Measurements from ENCODE around the gene TOMT. TPM values are rescaled to one million over a fixed set of nuclear protein-coding genes. Genes with fewer than 3 reads are reported as not detected.
A peak's percentile ranks its signal among the peaks of the same experiment; 100 is the strongest.

The TOMT gene
- total RNA-seq, result under 1 TPM in 1 of 2 experiments, not detected in 1; 0.23 TPM

GRCh38 chr11:72105888-72106287 is at the start of gene TOMT:
TSS of gene TOMT (plus strand) at chr11:72105924. CDS start at chr11:72105952, 28 bp downstream.
- Mint-ChIP-seq H3K27me3 (no peaks in the 10 kb centered on the region), H3K9me3 (ENCODE audit: low read depth) (no peaks in the 10 kb centered on the region), H3K36me3 (peaks cover 4% of the 10 kb centered on the region), H3K4me3 (no peak within 1 kb of the TSS), H3K27ac (peak within 1 kb of the TSS; percentile 29), H3K4me1 (peaks cover 27% of the 10 kb centered on the region)
- ATAC-seq, result no peak
- CTCF ChIA-PET, result interaction anchor here (0.9 to 1.3 kb wide), 2 partner anchors 35 to 38 kb away, joined by 3 read pairs; no protein-coding TSS in a partner anchor
- no peak for DNase-seq

- Mint-ChIP-seq H3K36me3 (peaks cover 13% of the 10 kb centered on the region), H3K4me1 (peaks cover 8% of the 10 kb centered on the region)
- no peak for DNase-seq
Measured at GRCh38 chr11:72058416-72059034, 47.2 kb upstream of the TOMT start.

GRCh38 chr11:72061739-72062396 is 43.9 kb upstream of the TOMT start:
- peaks cover 8% of the 10 kb centered on the region for H3K4me1 Mint-ChIP-seq
- DNase-seq (no peak), ATAC-seq (no peak)
- no peak overlapping the region for H3K4me3 Mint-ChIP-seq
- no peak overlapping the region for H3K27ac Mint-ChIP-seq
- H3K36me3 Mint-ChIP-seq, result peaks cover 20% of the 10 kb centered on the region
- CTCF ChIA-PET, result interaction anchor here (1.7 to 2.4 kb wide), 2 partner anchors 11 to 13 kb away, joined by 5 read pairs; no protein-coding TSS in a partner anchor
- no peaks in the 10 kb centered on the region for H3K9me3 Mint-ChIP-seq (ENCODE audit: low read depth)
- H3K27me3 Mint-ChIP-seq, result no peaks in the 10 kb centered on the region

More at GRCh38 chr11:72058416-72059034, 47.2 kb upstream of the TOMT start:
- CTCF ChIA-PET, result interaction anchor here (1.1 to 2.3 kb wide), 3 partner anchors 29 to 124 kb away, joined by 3 to 11 read pairs (median 3); no protein-coding TSS in a partner anchor
- ATAC-seq, result no peak
- Mint-ChIP-seq H3K27ac (no peak overlapping the region), H3K27me3 (no peaks in the 10 kb centered on the region), H3K9me3 (ENCODE audit: low read depth) (no peaks in the 10 kb centered on the region), H3K4me3 (no peak overlapping the region)

GRCh38 chr11:72066855-72067254 is 38.9 kb upstream of the TOMT start:
- H3K27me3 Mint-ChIP-seq, result no peaks in the 10 kb centered on the region
- ATAC-seq, result no peak
- no peak overlapping the region for H3K4me3 Mint-ChIP-seq
- CTCF ChIA-PET, result interaction anchor here (0.9 to 1.8 kb wide), 7 partner anchors 10 to 381 kb away, joined by 3 to 6 read pairs (median 3); no protein-coding TSS in a partner anchor
- H3K4me1 Mint-ChIP-seq, result peaks cover 38% of the 10 kb centered on the region
- H3K27ac Mint-ChIP-seq, result no peak overlapping the region
- peaks cover 28% of the 10 kb centered on the region for H3K36me3 Mint-ChIP-seq
- DNase-seq, result no peak
- no peaks in the 10 kb centered on the region for H3K9me3 Mint-ChIP-seq (ENCODE audit: low read depth)

- Mint-ChIP-seq H3K27ac (no peak overlapping the region), H3K9me3 (ENCODE audit: low read depth) (no peaks in the 10 kb centered on the region), H3K4me3 (no peak overlapping the region), H3K27me3 (no peaks in the 10 kb centered on the region), H3K4me1 (peaks cover 42% of the 10 kb centered on the region), H3K36me3 (peaks cover 26% of the 10 kb centered on the region)
- CTCF ChIA-PET, result interaction anchor here (0.9 to 1.8 kb wide), 6 partner anchors 10 to 380 kb away, joined by 3 to 6 read pairs (median 3); no protein-coding TSS in a partner anchor
- no peak for DNase-seq
- ATAC-seq, result no peak
Measured at GRCh38 chr11:72067266-72067665, 38.5 kb upstream of the TOMT start.

- Mint-ChIP-seq H3K4me3 (no peak overlapping the region), H3K9me3 (ENCODE audit: low read depth) (no peaks in the 10 kb centered on the region), H3K36me3 (peaks cover 30% of the 10 kb centered on the region), H3K27ac (no peak overlapping the region), H3K4me1 (peaks cover 46% of the 10 kb centered on the region), H3K27me3 (no peaks in the 10 kb centered on the region)
- ATAC-seq (no peak), DNase-seq (no peak)
- CTCF ChIA-PET, result interaction anchor here (0.9 to 1.8 kb wide), 4 partner anchors 11 to 77 kb away, joined by 3 to 6 read pairs (median 4); no protein-coding TSS in a partner anchor
Measured at GRCh38 chr11:72067676-72068075, 38.0 kb upstream of the TOMT start.

- DNase-seq (no peak), ATAC-seq (no peak)
- CTCF ChIA-PET, result interaction anchor here (1.5 to 2.0 kb wide), 2 partner anchors 9 to 17 kb away, joined by 5 read pairs; no protein-coding TSS in a partner anchor
- Mint-ChIP-seq H3K27ac (peak overlapping the region; percentile 52), H3K9me3 (ENCODE audit: low read depth) (no peaks in the 10 kb centered on the region), H3K4me1 (peaks cover 53% of the 10 kb centered on the region), H3K4me3 (no peak overlapping the region), H3K36me3 (peaks cover 36% of the 10 kb centered on the region), H3K27me3 (no peaks in the 10 kb centered on the region)
Measured at GRCh38 chr11:72069200-72069599, 36.5 kb upstream of the TOMT start.

GRCh38 chr11:72069787-72070251 is 35.9 kb upstream of the TOMT start:
- no peaks in the 10 kb centered on the region for H3K27me3 Mint-ChIP-seq

GRCh38 chr11:72070491-72070890 is 35.2 kb upstream of the TOMT start:
- DNase-seq (no peak), ATAC-seq (no peak)
- H3K27me3 Mint-ChIP-seq, result no peaks in the 10 kb centered on the region
- CTCF ChIA-PET, result interaction anchor here (1.5 to 2.0 kb wide), 2 partner anchors 8 to 18 kb away, joined by 5 read pairs; no protein-coding TSS in a partner anchor
- H3K27ac Mint-ChIP-seq, result peak overlapping the region; percentile 13
- H3K4me1 Mint-ChIP-seq, result peaks cover 52% of the 10 kb centered on the region
- no peaks in the 10 kb centered on the region for H3K9me3 Mint-ChIP-seq (ENCODE audit: low read depth)
- H3K4me3 Mint-ChIP-seq, result no peak overlapping the region
- peaks cover 35% of the 10 kb centered on the region for H3K36me3 Mint-ChIP-seq

More at GRCh38 chr11:72069787-72070251, 35.9 kb upstream of the TOMT start:
- DNase-seq (no peak), ATAC-seq (no peak)
- Mint-ChIP-seq H3K4me1 (peaks cover 53% of the 10 kb centered on the region), H3K27ac (peak overlapping the region; percentile 52), H3K4me3 (no peak overlapping the region), H3K36me3 (peaks cover 36% of the 10 kb centered on the region), H3K9me3 (ENCODE audit: low read depth) (no peaks in the 10 kb centered on the region)
- CTCF ChIA-PET, result interaction anchor here (1.5 to 2.0 kb wide), 2 partner anchors 9 to 18 kb away, joined by 5 read pairs; no protein-coding TSS in a partner anchor

GRCh38 chr11:72072348-72072747 is 33.4 kb upstream of the TOMT start:
- CTCF ChIA-PET, result interaction anchor here (1.4 to 1.5 kb wide), 2 partner anchors 11 to 47 kb away, joined by 4 to 5 read pairs; no protein-coding TSS in a partner anchor
- no peak overlapping the region for H3K4me3 Mint-ChIP-seq
- no peak overlapping the region for H3K27ac Mint-ChIP-seq
- no peak for DNase-seq
- peaks cover 53% of the 10 kb centered on the region for H3K4me1 Mint-ChIP-seq
- no peaks in the 10 kb centered on the region for H3K9me3 Mint-ChIP-seq (ENCODE audit: low read depth)
- peak; percentile 18 for ATAC-seq
- H3K36me3 Mint-ChIP-seq, result peaks cover 37% of the 10 kb centered on the region
- H3K27me3 Mint-ChIP-seq, result no peaks in the 10 kb centered on the region

GRCh38 chr11:72075109-72075508 is 30.6 kb upstream of the TOMT start:
- H3K27me3 Mint-ChIP-seq, result no peaks in the 10 kb centered on the region
- peaks cover 53% of the 10 kb centered on the region for H3K4me1 Mint-ChIP-seq
- no peak overlapping the region for H3K4me3 Mint-ChIP-seq

GRCh38 chr11:72075756-72076155 is 30.0 kb upstream of the TOMT start:
- no peak overlapping the region for H3K4me3 Mint-ChIP-seq
- no peak for ATAC-seq
- H3K27ac Mint-ChIP-seq, result no peak overlapping the region
- peaks cover 29% of the 10 kb centered on the region for H3K36me3 Mint-ChIP-seq
- H3K27me3 Mint-ChIP-seq, result no peaks in the 10 kb centered on the region
- peaks cover 50% of the 10 kb centered on the region for H3K4me1 Mint-ChIP-seq
- CTCF ChIA-PET, result interaction anchor here (1.0 to 3.2 kb wide), 4 partner anchors 11 to 50 kb away, joined by 3 to 11 read pairs (median 5); no protein-coding TSS in a partner anchor
- H3K9me3 Mint-ChIP-seq (ENCODE audit: low read depth), result no peaks in the 10 kb centered on the region
- DNase-seq, result no peak

More at GRCh38 chr11:72075109-72075508, 30.6 kb upstream of the TOMT start:
- DNase-seq, result no peak
- no peak overlapping the region for H3K27ac Mint-ChIP-seq
- CTCF ChIA-PET, result interaction anchor here (0.8 to 3.2 kb wide), 5 partner anchors 12 to 69 kb away, joined by 3 to 11 read pairs (median 4); no protein-coding TSS in a partner anchor
- H3K36me3 Mint-ChIP-seq, result peaks cover 32% of the 10 kb centered on the region
- H3K9me3 Mint-ChIP-seq (ENCODE audit: low read depth), result no peaks in the 10 kb centered on the region
- ATAC-seq, result no peak

- peaks cover 49% of the 10 kb centered on the region for H3K4me1 Mint-ChIP-seq
- H3K27me3 Mint-ChIP-seq, result no peaks in the 10 kb centered on the region
- no peak for ATAC-seq
- no peak for DNase-seq
- peak overlapping the region; percentile 84 for H3K4me3 Mint-ChIP-seq
- CTCF ChIA-PET, result interaction anchor here (1.0 to 3.2 kb wide), 11 partner anchors 8 to 352 kb away, joined by 3 to 11 read pairs (median 4); partner anchors contain the start of gene ANAPC15
- peaks cover 21% of the 10 kb centered on the region for H3K36me3 Mint-ChIP-seq
- no peaks in the 10 kb centered on the region for H3K9me3 Mint-ChIP-seq (ENCODE audit: low read depth)
- peak overlapping the region; percentile 38 for H3K27ac Mint-ChIP-seq
Measured at GRCh38 chr11:72078477-72078876, 27.2 kb upstream of the TOMT start.

All from activated CD8-positive, alpha-beta memory T cell treated with anti-CD3 and anti-CD28 coated beads, Interleukin-2, amount 10 ng/mL, durations not matched to agents 7 days and 5 days (primary cell).